K562 (cell line): Measurements from ENCODE around the gene WWOX. TPM values are rescaled to one million over a fixed set of nuclear protein-coding genes. Genes with fewer than 3 reads are reported as not detected.

Experiments
- polyA plus RNA-seq, 8 experiments: library from polyadenylated mRNA; depleted of rRNA in 4 of 8; stranded (reverse) in 5 of 8; unstranded in 3 of 8; fragments of >200 nt; fragmentation: Nextera tagmentation in 2 of 8; fragmentation: Illumina TruSeq in 1 of 8; extraction: Ambion mirVana in 2 of 8; extraction: Trizol in 1 of 8; gene quantifications; 2 replicates each; pipeline versions ENCODE4 v1.2.1 to v1.2.3, GENCODE V29; 2011 to 2014; ENCODE audit warnings: inconsistent platforms in 1 of 8, missing spikeins in 1 of 8
- total RNA-seq, 7 experiments: library from RNA; depleted of rRNA in 6 of 7; stranded (reverse); fragments of >200 nt in 6 of 7; fragmentation: Illumina TruSeq in 2 of 7; extraction: Trizol in 2 of 7; gene quantifications; 2 replicates each; pipeline versions ENCODE4 v1.2.1 to v1.2.3, GENCODE V29; 2011 to 2021; ENCODE audit warnings: low replicate concordance in 1 of 7
- TF ChIP-seq, protein P1 (sequence below), 2 experiments: fragments of 450-650 bp; formaldehyde crosslinking in 1 of 2; IDR thresholded peaks; 2 replicates each; pipeline versions ENCODE4 v1.4.0 to v1.6.1; 2014 to 2020; ENCODE audit warnings: mild to moderate bottlenecking in 2 of 2, borderline replicate concordance in 1 of 2, low read depth in 1 of 2
- TF ChIP-seq, protein P2 (sequence below): sonication (generic); formaldehyde crosslinking; IDR thresholded peaks from 2 replicates; pipeline ENCODE4 v1.8.1; 2022; ENCODE audit warnings: missing genetic modification reagents
- TF ChIP-seq, protein P3 (sequence below): fragments of 450-650 bp; IDR thresholded peaks from 2 replicates; pipeline ENCODE4 v1.6.1; 2016; ENCODE audit warnings: mild to moderate bottlenecking, moderate library complexity

The WWOX gene
- total and polyA plus RNA-seq, 9 of the 15 experiments (the other 6 are each of a cell fraction or from before 2014, with no cell fraction given) = 1.6 to 22.7 (median 8.1) TPM

GRCh38 chr16:78791926-78792325, 692.5 kb downstream of the WWOX start (continued):
- TF ChIP-seq, protein P1, sequence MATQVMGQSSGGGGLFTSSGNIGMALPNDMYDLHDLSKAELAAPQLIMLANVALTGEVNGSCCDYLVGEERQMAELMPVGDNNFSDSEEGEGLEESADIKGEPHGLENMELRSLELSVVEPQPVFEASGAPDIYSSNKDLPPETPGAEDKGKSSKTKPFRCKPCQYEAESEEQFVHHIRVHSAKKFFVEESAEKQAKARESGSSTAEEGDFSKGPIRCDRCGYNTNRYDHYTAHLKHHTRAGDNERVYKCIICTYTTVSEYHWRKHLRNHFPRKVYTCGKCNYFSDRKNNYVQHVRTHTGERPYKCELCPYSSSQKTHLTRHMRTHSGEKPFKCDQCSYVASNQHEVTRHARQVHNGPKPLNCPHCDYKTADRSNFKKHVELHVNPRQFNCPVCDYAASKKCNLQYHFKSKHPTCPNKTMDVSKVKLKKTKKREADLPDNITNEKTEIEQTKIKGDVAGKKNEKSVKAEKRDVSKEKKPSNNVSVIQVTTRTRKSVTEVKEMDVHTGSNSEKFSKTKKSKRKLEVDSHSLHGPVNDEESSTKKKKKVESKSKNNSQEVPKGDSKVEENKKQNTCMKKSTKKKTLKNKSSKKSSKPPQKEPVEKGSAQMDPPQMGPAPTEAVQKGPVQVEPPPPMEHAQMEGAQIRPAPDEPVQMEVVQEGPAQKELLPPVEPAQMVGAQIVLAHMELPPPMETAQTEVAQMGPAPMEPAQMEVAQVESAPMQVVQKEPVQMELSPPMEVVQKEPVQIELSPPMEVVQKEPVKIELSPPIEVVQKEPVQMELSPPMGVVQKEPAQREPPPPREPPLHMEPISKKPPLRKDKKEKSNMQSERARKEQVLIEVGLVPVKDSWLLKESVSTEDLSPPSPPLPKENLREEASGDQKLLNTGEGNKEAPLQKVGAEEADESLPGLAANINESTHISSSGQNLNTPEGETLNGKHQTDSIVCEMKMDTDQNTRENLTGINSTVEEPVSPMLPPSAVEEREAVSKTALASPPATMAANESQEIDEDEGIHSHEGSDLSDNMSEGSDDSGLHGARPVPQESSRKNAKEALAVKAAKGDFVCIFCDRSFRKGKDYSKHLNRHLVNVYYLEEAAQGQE (IDR thresholded peaks at IDR 0.05; ENCODE audit: borderline replicate concordance) = no peak
- TF ChIP-seq, protein P1 (CRISPR knock-in tag; IDR thresholded peaks at IDR 0.05; ENCODE audit: low read depth) = no peak
- TF ChIP-seq, protein P2, sequence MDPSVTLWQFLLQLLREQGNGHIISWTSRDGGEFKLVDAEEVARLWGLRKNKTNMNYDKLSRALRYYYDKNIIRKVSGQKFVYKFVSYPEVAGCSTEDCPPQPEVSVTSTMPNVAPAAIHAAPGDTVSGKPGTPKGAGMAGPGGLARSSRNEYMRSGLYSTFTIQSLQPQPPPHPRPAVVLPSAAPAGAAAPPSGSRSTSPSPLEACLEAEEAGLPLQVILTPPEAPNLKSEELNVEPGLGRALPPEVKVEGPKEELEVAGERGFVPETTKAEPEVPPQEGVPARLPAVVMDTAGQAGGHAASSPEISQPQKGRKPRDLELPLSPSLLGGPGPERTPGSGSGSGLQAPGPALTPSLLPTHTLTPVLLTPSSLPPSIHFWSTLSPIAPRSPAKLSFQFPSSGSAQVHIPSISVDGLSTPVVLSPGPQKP (CRISPR knock-in tag) = no peak
- TF ChIP-seq, protein P3, sequence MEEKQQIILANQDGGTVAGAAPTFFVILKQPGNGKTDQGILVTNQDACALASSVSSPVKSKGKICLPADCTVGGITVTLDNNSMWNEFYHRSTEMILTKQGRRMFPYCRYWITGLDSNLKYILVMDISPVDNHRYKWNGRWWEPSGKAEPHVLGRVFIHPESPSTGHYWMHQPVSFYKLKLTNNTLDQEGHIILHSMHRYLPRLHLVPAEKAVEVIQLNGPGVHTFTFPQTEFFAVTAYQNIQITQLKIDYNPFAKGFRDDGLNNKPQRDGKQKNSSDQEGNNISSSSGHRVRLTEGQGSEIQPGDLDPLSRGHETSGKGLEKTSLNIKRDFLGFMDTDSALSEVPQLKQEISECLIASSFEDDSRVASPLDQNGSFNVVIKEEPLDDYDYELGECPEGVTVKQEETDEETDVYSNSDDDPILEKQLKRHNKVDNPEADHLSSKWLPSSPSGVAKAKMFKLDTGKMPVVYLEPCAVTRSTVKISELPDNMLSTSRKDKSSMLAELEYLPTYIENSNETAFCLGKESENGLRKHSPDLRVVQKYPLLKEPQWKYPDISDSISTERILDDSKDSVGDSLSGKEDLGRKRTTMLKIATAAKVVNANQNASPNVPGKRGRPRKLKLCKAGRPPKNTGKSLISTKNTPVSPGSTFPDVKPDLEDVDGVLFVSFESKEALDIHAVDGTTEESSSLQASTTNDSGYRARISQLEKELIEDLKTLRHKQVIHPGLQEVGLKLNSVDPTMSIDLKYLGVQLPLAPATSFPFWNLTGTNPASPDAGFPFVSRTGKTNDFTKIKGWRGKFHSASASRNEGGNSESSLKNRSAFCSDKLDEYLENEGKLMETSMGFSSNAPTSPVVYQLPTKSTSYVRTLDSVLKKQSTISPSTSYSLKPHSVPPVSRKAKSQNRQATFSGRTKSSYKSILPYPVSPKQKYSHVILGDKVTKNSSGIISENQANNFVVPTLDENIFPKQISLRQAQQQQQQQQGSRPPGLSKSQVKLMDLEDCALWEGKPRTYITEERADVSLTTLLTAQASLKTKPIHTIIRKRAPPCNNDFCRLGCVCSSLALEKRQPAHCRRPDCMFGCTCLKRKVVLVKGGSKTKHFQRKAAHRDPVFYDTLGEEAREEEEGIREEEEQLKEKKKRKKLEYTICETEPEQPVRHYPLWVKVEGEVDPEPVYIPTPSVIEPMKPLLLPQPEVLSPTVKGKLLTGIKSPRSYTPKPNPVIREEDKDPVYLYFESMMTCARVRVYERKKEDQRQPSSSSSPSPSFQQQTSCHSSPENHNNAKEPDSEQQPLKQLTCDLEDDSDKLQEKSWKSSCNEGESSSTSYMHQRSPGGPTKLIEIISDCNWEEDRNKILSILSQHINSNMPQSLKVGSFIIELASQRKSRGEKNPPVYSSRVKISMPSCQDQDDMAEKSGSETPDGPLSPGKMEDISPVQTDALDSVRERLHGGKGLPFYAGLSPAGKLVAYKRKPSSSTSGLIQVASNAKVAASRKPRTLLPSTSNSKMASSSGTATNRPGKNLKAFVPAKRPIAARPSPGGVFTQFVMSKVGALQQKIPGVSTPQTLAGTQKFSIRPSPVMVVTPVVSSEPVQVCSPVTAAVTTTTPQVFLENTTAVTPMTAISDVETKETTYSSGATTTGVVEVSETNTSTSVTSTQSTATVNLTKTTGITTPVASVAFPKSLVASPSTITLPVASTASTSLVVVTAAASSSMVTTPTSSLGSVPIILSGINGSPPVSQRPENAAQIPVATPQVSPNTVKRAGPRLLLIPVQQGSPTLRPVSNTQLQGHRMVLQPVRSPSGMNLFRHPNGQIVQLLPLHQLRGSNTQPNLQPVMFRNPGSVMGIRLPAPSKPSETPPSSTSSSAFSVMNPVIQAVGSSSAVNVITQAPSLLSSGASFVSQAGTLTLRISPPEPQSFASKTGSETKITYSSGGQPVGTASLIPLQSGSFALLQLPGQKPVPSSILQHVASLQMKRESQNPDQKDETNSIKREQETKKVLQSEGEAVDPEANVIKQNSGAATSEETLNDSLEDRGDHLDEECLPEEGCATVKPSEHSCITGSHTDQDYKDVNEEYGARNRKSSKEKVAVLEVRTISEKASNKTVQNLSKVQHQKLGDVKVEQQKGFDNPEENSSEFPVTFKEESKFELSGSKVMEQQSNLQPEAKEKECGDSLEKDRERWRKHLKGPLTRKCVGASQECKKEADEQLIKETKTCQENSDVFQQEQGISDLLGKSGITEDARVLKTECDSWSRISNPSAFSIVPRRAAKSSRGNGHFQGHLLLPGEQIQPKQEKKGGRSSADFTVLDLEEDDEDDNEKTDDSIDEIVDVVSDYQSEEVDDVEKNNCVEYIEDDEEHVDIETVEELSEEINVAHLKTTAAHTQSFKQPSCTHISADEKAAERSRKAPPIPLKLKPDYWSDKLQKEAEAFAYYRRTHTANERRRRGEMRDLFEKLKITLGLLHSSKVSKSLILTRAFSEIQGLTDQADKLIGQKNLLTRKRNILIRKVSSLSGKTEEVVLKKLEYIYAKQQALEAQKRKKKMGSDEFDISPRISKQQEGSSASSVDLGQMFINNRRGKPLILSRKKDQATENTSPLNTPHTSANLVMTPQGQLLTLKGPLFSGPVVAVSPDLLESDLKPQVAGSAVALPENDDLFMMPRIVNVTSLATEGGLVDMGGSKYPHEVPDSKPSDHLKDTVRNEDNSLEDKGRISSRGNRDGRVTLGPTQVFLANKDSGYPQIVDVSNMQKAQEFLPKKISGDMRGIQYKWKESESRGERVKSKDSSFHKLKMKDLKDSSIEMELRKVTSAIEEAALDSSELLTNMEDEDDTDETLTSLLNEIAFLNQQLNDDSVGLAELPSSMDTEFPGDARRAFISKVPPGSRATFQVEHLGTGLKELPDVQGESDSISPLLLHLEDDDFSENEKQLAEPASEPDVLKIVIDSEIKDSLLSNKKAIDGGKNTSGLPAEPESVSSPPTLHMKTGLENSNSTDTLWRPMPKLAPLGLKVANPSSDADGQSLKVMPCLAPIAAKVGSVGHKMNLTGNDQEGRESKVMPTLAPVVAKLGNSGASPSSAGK = no peak
